CD14-positive monocyte (primary cell): Measurements from ENCODE around the gene CTNNAL1. TPM values are rescaled to one million over a fixed set of nuclear protein-coding genes. Genes with fewer than 3 reads are reported as not detected.

Experiments used
- DNase-seq, 3 donors: peaks; one replicate each; pipeline ENCODE4 v3.0.0-alpha.2; 2011 to 2022
- H2AFZ ChIP-seq: 2 replicates; pipeline ENCODE4 v1.6.0; 2012; ENCODE audit warnings: mild to moderate bottlenecking, low read depth, low read length, inconsistent platforms; ENCODE audit not compliant: insufficient read depth, poor library complexity, severe bottlenecking
- H3K27ac ChIP-seq, 2 donors: 1 replicate in 1 of 2; 2 replicates in 1 of 2; pipeline ENCODE4 v1.5.1; 2012 to 2013; ENCODE audit warnings: low read length in 2 of 2, control low read depth in 1 of 2, inconsistent platforms in 1 of 2, low read depth in 1 of 2, mild to moderate bottlenecking in 1 of 2
- H3K27me3 ChIP-seq, 2 donors: one replicate each; pipeline versions ENCODE4 v1.6.0 to v1.6.1; 2011 to 2013; ENCODE audit warnings: low read length in 2 of 2; ENCODE audit not compliant: control insufficient read depth in 2 of 2, insufficient read depth in 2 of 2
- H3K36me3 ChIP-seq, 2 donors: replicated peaks in 1 of 2; 1 replicate in 1 of 2; 2 replicates in 1 of 2; pipeline versions ENCODE4 v1.5.1 to v1.6.1; 2012 to 2013; ENCODE audit warnings: low read length in 2 of 2, control low read depth in 1 of 2, inconsistent platforms in 1 of 2, mild to moderate bottlenecking in 1 of 2; ENCODE audit not compliant: insufficient read depth in 2 of 2, control insufficient read depth in 1 of 2
- H3K4me1 ChIP-seq, 2 donors: 1 replicate in 1 of 2; 2 replicates in 1 of 2; pipeline versions ENCODE4 v1.5.1 to v1.6.1; 2012 to 2013; ENCODE audit warnings: low read length in 2 of 2, control low read depth in 1 of 2, inconsistent platforms in 1 of 2, mild to moderate bottlenecking in 1 of 2, moderate library complexity in 1 of 2; ENCODE audit not compliant: insufficient read depth in 2 of 2, control insufficient read depth in 1 of 2
- H3K4me2 ChIP-seq: replicated peaks from 2 replicates; pipeline ENCODE3; 2012; ENCODE audit warnings: low read length, moderate library complexity, mild to moderate bottlenecking; ENCODE audit not compliant: poor library complexity, severe bottlenecking; ENCODE audit errors: extremely low read depth
- H3K4me3 ChIP-seq, 3 experiments: fragments of 200-600 bp in 1 of 3; sonication (generic) in 1 of 3; replicated peaks in 1 of 3; 1 replicate in 2 of 3; 2 replicates in 1 of 3; pipeline ENCODE4 v1.5.1; 2011 to 2013; ENCODE audit warnings: low read length in 3 of 3, mild to moderate bottlenecking in 3 of 3, control low read depth in 2 of 3, low read depth in 2 of 3, inconsistent platforms in 1 of 3, moderate library complexity in 1 of 3
- H3K79me2 ChIP-seq: 2 replicates; pipeline ENCODE4 v1.6.0; 2012; ENCODE audit warnings: mild to moderate bottlenecking, control low read depth, inconsistent platforms, low read length, moderate library complexity; ENCODE audit not compliant: insufficient read depth
- H3K9ac ChIP-seq: 2 replicates; pipeline ENCODE4 v1.6.0; 2017; ENCODE audit warnings: low read length, mild to moderate bottlenecking; ENCODE audit not compliant: insufficient read depth, poor library complexity, severe bottlenecking
- H3K9me3 ChIP-seq, 2 donors: replicated peaks in 1 of 2; 1 replicate in 1 of 2; 2 replicates in 1 of 2; pipeline versions ENCODE4 v1.5.1 to v1.6.1; 2012 to 2013; ENCODE audit warnings: low read length in 2 of 2, control low read depth in 1 of 2; ENCODE audit not compliant: control insufficient read depth in 1 of 2, insufficient read depth in 1 of 2
- H4K20me1 ChIP-seq: 2 replicates; pipeline ENCODE4 v1.6.0; 2012; ENCODE audit warnings: mild to moderate bottlenecking, low read length, control low read depth, moderate library complexity; ENCODE audit not compliant: insufficient read depth
- H3K27ac Mint-ChIP-seq, 7 donors: one replicate each; pipeline ENCODE4 v1.8.0; 2020; ENCODE audit warnings: mild to moderate bottlenecking in 7 of 7, mixed read lengths in 7 of 7, moderate library complexity in 6 of 7, inconsistent platforms in 2 of 7
- H3K27me3 Mint-ChIP-seq, 3 donors: one replicate each; pipeline ENCODE4 v1.8.0; 2021 to 2022; ENCODE audit warnings: low read depth in 3 of 3, mild to moderate bottlenecking in 3 of 3, mixed read lengths in 3 of 3, moderate library complexity in 3 of 3, inconsistent platforms in 1 of 3
- H3K36me3 Mint-ChIP-seq, 2 donors: one replicate each; pipeline ENCODE4 v1.8.0; 2020; ENCODE audit warnings: mixed read lengths in 2 of 2, inconsistent platforms in 1 of 2, mild to moderate bottlenecking in 1 of 2
- H3K4me1 Mint-ChIP-seq: one replicate; pipeline ENCODE4 v1.8.0; 2020; ENCODE audit warnings: mild to moderate bottlenecking, mixed read lengths
- H3K4me3 Mint-ChIP-seq, 2 donors: one replicate each; pipeline ENCODE4 v1.8.0; 2020; ENCODE audit warnings: mild to moderate bottlenecking in 2 of 2, mixed read lengths in 2 of 2, moderate library complexity in 1 of 2
- H3K9me3 Mint-ChIP-seq, 7 donors: one replicate each; pipeline ENCODE4 v1.8.0; 2020 to 2022; ENCODE audit warnings: mixed read lengths in 7 of 7, mild to moderate bottlenecking in 6 of 7, moderate library complexity in 6 of 7, inconsistent platforms in 2 of 7
- CTCF ChIP-seq: fragments of 200-600 bp; IDR thresholded peaks from one replicate; pipeline ENCODE4 v1.8.0; 2022; ENCODE audit warnings: antibody characterized with exemption, mild to moderate bottlenecking
- WGBS: methylation state at CpG from one replicate; pipeline ENCODE4 v1.1.5; 2013; ENCODE audit warnings: missing lambda C conversion rate; ENCODE audit not compliant: insufficient coverage; 5-methylcytosine and 5-hydroxymethylcytosine counted together
- intact Hi-C, 2 donors: fragments of 100-400 bp; cut with micrococcal nuclease; formaldehyde crosslinking; loops; one replicate each; pipeline versions ENCODE4 v1.15.0 to v1.15.1; 2023
- polyA plus RNA-seq, 3 donors: library from polyadenylated mRNA; depleted of rRNA in 1 of 3; unstranded in 2 of 3; stranded (reverse) in 1 of 3; fragments of 300-500 nt in 2 of 3; fragments of >200 nt in 1 of 3; fragmentation: Illumina TruSeq in 2 of 3; gene quantifications; 1 replicate in 2 of 3; 2 replicates in 1 of 3; pipeline ENCODE4 v1.2.3, GENCODE V29; 2012 to 2021

The CTNNAL1 gene
- polyA plus RNA-seq, 3 donors = 0.10 to 0.39 (median 0.25) TPM

GRCh38 chr9:109033941-109034700, 20.8 kb upstream of the CTNNAL1 start:
- DNase-seq = no peak
- H3K79me2 ChIP-seq = no peaks in the 10 kb centered on the region
- no peak overlapping the region for H3K9ac ChIP-seq
- Mint-ChIP-seq H3K36me3 (peaks cover 47 to 63% of the 10 kb centered on the region in 2 donors), H3K4me3 (no peak overlapping the region), H3K27me3 (peaks cover 0 to 1% (median 0%) of the 10 kb centered on the region in 3 donors), H3K27ac (peak overlapping the region in 1 of 7 donors; percentile 40), H3K4me1 (no peaks in the 10 kb centered on the region), H3K9me3 (no peaks in the 10 kb centered on the region)
- no peak overlapping the region for H3K4me3 ChIP-seq
- no peaks in the 10 kb centered on the region for H3K27me3 ChIP-seq
- no peaks in the 10 kb centered on the region for H3K4me1 ChIP-seq
- H3K36me3 ChIP-seq = peaks cover 49 to 91% of the 10 kb centered on the region in 2 donors
- H2AFZ ChIP-seq = no peak overlapping the region
- H3K27ac ChIP-seq = no peak overlapping the region
- 100% methylated on average over 1 of the region's 6 CpGs for WGBS
- no peak for TF ChIP-seq CTCF
- H4K20me1 ChIP-seq = no peaks in the 10 kb centered on the region
- H3K9me3 ChIP-seq = no peaks in the 10 kb centered on the region
- no peak overlapping the region for H3K4me2 ChIP-seq
- intact Hi-C loops = no loop called here

- no peaks in the 10 kb centered on the region for H3K9me3 Mint-ChIP-seq
- H3K4me2 ChIP-seq = no peak overlapping the region
- peaks cover 0 to 1% (median 0%) of the 10 kb centered on the region in 3 donors for H3K27me3 Mint-ChIP-seq
- no peaks in the 10 kb centered on the region for H4K20me1 ChIP-seq
- no peak overlapping the region for H3K9ac ChIP-seq
- no peak for DNase-seq
- intact Hi-C loops = no loop called here
- H3K79me2 ChIP-seq = no peaks in the 10 kb centered on the region
- peaks cover 49 to 61% of the 10 kb centered on the region in 2 donors for H3K36me3 Mint-ChIP-seq
- TF ChIP-seq CTCF = no peak
- H3K27ac Mint-ChIP-seq = no peak overlapping the region
- WGBS = no CpG with 5 or more reads among the region's 3 CpGs
- H3K9me3 ChIP-seq = no peaks in the 10 kb centered on the region
- no peak overlapping the region for H3K4me3 ChIP-seq
- peaks cover 33 to 93% of the 10 kb centered on the region in 2 donors for H3K36me3 ChIP-seq
- no peak overlapping the region for H3K27ac ChIP-seq
- H3K4me3 Mint-ChIP-seq = no peak overlapping the region
- H3K4me1 ChIP-seq = no peaks in the 10 kb centered on the region
- no peaks in the 10 kb centered on the region for H3K27me3 ChIP-seq
- H2AFZ ChIP-seq = no peak overlapping the region
- H3K4me1 Mint-ChIP-seq = no peaks in the 10 kb centered on the region
These were observed 17.9 kb upstream of the CTNNAL1 start for GRCh38 chr9:109031241-109031640.
